GM18861 (cell line): Measurements from ENCODE around the gene AKIP1.
"Not testable (repeated sequence)": the region's sequence is repeated elsewhere in the genome, so short reads cannot be mapped to it uniquely, and the experiment has no call there.

Experiments
- ATAC-seq: cut with Tn5 transposase; IDR thresholded peaks from one replicate; pipeline ENCODE4 v1.9.1; 2021; ENCODE audit not compliant: unreplicated experiment

The AKIP1 gene

GRCh38 chr11:8914661-8915018, 3.7 kb downstream of the AKIP1 start:
- no peak for ATAC-seq

- ATAC-seq: no peak
These were observed 6.3 kb downstream of the AKIP1 start for GRCh38 chr11:8917157-8917825.

- ATAC-seq: no peak
These were observed 11.7 kb downstream of the AKIP1 start for GRCh38 chr11:8922691-8923090.

GRCh38 chr11:8925711-8926110, 14.7 kb downstream of the AKIP1 start:
- ATAC-seq: no peak

- ATAC-seq: no peak
These were observed 15.2 kb downstream of the AKIP1 start for GRCh38 chr11:8926236-8926635.

- no peak for ATAC-seq
These were observed 16.2 kb downstream of the AKIP1 start for GRCh38 chr11:8927233-8927632.

- no peak for ATAC-seq
These were observed 17.2 kb downstream of the AKIP1 start for GRCh38 chr11:8928205-8928604.

- ATAC-seq: no peak
These were observed 18.1 kb downstream of the AKIP1 start for GRCh38 chr11:8928981-8929615.

GRCh38 chr11:8930456-8931175, 19.6 kb downstream of the AKIP1 start:
- ATAC-seq: no peak

- ATAC-seq: no peak
These were observed 21.7 kb downstream of the AKIP1 start, which contains the start of gene C11orf16 for GRCh38 chr11:8932564-8933180. TSS of gene C11orf16 (minus strand) at chr11:8932947. CDS start at chr11:8932308, 639 bp downstream.

GRCh38 chr11:8933931-8934330, 22.9 kb downstream of the AKIP1 start:
- ATAC-seq: no peak

- no peak for ATAC-seq
These were observed 23.9 kb downstream of the AKIP1 start for GRCh38 chr11:8934742-8935488.

- ATAC-seq: not testable (repeated sequence)
These were observed 24.8 kb downstream of the AKIP1 start for GRCh38 chr11:8935789-8936188.

- ATAC-seq: no peak
These were observed 26.2 kb downstream of the AKIP1 start for GRCh38 chr11:8937159-8937558.

GRCh38 chr11:8937659-8938058, 26.7 kb downstream of the AKIP1 start:
- ATAC-seq: no peak

- no peak for ATAC-seq
These were observed 30.5 kb downstream of the AKIP1 start for GRCh38 chr11:8941341-8942103.

- no peak for ATAC-seq
These were observed 31.6 kb downstream of the AKIP1 start, which contains the start of gene ASCL3 for GRCh38 chr11:8942518-8943066. TSS of gene ASCL3 (minus strand) at chr11:8943016. CDS start at chr11:8938161, 4,855 bp downstream.

- no peak for ATAC-seq
These were observed 36.4 kb downstream of the AKIP1 start for GRCh38 chr11:8947230-8947943.

GRCh38 chr11:8948886-8949285, 37.9 kb downstream of the AKIP1 start:
- no peak for ATAC-seq
